Measurements from ENCODE around the gene KYNU. TPM values are rescaled to one million over a fixed set of nuclear protein-coding genes. Genes with fewer than 3 reads are reported as not detected.
A peak's percentile ranks its signal among the peaks of the same experiment; 100 is the strongest.

KYNU gene
- total and polyA plus RNA-seq, 2 of the 13 experiments (the other 11 are each of a cell fraction or from before 2014, with no cell fraction given): 21.9 to 68.6 TPM

GRCh38 chr2:142951190-142952007 lies 73.9 kb downstream of the KYNU start (continued):
- TF ChIP-seq NFKB2 (CRISPR knock-in tag; IDR thresholded peaks at IDR 0.05; ENCODE audit: borderline replicate concordance) (no peak), MEIS2 (CRISPR knock-in tag; IDR thresholded peaks at IDR 0.05) (no peak), ATF7-NPFF (CRISPR knock-in tag; IDR thresholded peaks at IDR 0.05; ENCODE audit: low read depth) (no peak), ZSCAN30 (CRISPR knock-in tag; IDR thresholded peaks at IDR 0.05) (0 out of 2 replicates have a peak, but pooled peaks have one; percentile 66), CHD4 (IDR thresholded peaks at IDR 0.05; ENCODE audit: borderline replicate concordance, low read length) (no peak), ZNF142 (CRISPR knock-in tag; IDR thresholded peaks at IDR 0.05) (0 out of 2 replicates have a peak, but pooled peaks have one; percentile 33), MIXL1 (CRISPR knock-in tag; IDR thresholded peaks at IDR 0.05) (peak; percentile 81), TSC22D2 (CRISPR knock-in tag; IDR thresholded peaks at IDR 0.05; ENCODE audit: borderline replicate concordance) (no peak), NR2F6 (IDR thresholded peaks at IDR 0.05) (peak; percentile 85), NR2F6 (CRISPR knock-in tag; IDR thresholded peaks at IDR 0.05) (peak; percentile 83), ASH2L (IDR thresholded peaks at IDR 0.05; ENCODE audit: insufficient read length, low read depth, low read length) (peak; percentile 98), NFATC3 (CRISPR knock-in tag; IDR thresholded peaks at IDR 0.05) (no peak), ZNF878 (CRISPR knock-in tag; IDR thresholded peaks at IDR 0.05) (peak; percentile 52; the same call in 1 of the 2 replicates), ZNF644 (CRISPR knock-in tag; IDR thresholded peaks at IDR 0.05; ENCODE audit: low read depth) (0 out of 2 replicates have a peak, but pooled peaks have one; percentile 36)
- TF ChIP-seq, protein P1, sequence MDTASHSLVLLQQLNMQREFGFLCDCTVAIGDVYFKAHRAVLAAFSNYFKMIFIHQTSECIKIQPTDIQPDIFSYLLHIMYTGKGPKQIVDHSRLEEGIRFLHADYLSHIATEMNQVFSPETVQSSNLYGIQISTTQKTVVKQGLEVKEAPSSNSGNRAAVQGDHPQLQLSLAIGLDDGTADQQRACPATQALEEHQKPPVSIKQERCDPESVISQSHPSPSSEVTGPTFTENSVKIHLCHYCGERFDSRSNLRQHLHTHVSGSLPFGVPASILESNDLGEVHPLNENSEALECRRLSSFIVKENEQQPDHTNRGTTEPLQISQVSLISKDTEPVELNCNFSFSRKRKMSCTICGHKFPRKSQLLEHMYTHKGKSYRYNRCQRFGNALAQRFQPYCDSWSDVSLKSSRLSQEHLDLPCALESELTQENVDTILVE (CRISPR knock-in tag; IDR thresholded peaks at IDR 0.05): no peak
- TF ChIP-seq, protein P2, sequence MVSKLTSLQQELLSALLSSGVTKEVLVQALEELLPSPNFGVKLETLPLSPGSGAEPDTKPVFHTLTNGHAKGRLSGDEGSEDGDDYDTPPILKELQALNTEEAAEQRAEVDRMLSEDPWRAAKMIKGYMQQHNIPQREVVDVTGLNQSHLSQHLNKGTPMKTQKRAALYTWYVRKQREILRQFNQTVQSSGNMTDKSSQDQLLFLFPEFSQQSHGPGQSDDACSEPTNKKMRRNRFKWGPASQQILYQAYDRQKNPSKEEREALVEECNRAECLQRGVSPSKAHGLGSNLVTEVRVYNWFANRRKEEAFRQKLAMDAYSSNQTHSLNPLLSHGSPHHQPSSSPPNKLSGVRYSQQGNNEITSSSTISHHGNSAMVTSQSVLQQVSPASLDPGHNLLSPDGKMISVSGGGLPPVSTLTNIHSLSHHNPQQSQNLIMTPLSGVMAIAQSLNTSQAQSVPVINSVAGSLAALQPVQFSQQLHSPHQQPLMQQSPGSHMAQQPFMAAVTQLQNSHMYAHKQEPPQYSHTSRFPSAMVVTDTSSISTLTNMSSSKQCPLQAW (CRISPR knock-in tag; IDR thresholded peaks at IDR 0.05): peak; percentile 59; the same call in 1 of the 2 replicates
- TF ChIP-seq, protein P3, sequence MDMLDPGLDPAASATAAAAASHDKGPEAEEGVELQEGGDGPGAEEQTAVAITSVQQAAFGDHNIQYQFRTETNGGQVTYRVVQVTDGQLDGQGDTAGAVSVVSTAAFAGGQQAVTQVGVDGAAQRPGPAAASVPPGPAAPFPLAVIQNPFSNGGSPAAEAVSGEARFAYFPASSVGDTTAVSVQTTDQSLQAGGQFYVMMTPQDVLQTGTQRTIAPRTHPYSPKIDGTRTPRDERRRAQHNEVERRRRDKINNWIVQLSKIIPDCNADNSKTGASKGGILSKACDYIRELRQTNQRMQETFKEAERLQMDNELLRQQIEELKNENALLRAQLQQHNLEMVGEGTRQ (IDR thresholded peaks at IDR 0.05; ENCODE audit: low read depth, low read length): no peak
- TF ChIP-seq, protein P3 (CRISPR knock-in tag; IDR thresholded peaks at IDR 0.05; ENCODE audit: borderline replicate concordance): no peak

Measured in HepG2 (cell line).